Measurements from ENCODE around the gene MAP2K5.

The MAP2K5 gene

DNA sequence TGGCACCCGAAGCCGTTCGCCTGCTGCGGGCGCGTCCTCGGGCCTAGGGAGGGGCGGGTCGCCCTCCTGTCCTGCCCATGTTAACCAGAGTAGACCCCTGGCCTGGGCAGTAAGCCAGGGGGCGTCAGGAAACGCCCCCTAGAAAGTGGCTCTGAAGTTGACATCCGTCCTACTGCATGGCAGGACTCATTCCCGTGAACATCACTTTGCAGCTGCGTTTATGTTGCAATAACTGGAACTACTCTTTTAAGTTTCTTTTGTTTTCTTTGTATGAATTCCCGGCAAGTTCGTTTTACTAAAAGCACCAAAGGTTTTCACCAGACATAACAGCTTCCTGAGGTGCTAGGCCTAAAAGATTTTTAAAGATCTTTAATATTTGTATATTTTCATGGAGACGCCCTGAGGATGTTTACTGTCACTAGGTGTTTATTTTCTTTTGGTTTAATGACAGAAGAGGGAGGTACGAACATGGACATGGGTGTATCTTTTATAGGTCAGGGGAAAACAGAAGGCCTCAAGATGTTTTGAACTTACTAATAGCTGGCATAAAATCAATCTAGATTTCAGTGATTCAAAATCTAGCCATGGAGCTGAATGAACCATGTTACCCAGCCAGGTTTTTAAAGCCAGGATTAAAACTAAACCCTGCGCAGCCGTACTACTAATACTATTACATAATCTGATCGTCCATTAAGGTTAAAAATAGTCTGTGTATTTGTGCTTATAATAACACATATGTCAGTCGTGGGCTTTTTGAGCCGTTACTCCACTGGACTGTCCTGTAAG is 20.5 kb upstream of the MAP2K5 start:
- DNase-seq, result no peak

DNA sequence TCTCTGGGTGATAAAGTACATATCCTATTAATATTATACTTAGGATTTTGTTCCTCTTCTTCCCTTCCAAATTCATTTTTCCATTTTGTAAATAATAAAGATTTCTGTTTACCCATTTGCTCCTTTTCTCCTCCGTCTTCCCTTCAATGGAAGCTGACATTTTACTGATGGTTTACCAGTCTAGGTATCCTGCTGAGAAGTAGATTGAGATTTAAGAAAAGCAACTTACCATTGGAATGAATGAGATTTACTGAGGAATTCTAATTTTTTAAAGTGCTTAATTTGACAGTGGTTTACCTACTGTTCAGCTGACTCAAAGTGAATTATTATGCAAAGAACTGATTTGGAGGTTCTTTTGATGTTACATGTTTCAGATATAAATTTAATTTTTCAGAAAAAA is 19.2 kb upstream of the MAP2K5 start:
- no peak for DNase-seq

DNA sequence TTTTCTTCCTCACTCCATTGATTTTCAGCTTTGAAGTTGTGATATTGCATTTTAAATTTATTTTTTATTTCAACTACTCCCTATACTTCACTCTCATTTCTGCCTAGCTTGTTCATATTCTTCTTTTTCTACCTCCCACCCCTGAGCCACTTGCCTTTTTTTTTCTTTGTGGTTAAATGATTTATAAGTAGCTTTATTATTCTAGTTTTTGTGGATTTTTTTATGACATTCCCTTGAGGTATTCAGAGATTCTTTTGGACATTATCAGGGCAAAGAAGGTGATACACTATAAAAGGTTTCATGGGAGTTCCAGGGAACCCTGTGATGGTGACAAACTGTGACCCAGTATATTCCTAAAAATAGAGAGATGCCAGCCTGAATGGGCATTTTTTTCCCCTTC is 18.3 kb upstream of the MAP2K5 start:
- DNase-seq, result no peak

DNA sequence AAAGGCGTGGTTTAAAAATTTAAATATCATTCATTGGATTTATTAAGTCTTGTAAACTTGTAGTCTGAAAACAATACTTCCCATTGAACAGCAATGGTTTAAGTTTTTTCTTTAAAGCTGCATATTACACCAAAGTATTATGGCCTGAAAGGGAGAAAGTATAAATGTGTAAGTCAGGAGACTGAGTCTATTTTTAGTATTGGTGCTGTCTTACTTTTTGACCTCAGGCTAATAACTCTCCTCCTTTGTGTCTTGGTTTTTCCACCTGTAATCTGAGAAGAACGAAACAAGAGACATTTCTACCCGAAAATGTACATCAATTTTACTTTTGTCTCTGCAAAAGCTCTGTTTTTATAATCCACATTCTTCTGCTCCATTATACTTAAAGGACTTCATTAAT is 14.0 kb upstream of the MAP2K5 start:
- DNase-seq, result no peak

DNA sequence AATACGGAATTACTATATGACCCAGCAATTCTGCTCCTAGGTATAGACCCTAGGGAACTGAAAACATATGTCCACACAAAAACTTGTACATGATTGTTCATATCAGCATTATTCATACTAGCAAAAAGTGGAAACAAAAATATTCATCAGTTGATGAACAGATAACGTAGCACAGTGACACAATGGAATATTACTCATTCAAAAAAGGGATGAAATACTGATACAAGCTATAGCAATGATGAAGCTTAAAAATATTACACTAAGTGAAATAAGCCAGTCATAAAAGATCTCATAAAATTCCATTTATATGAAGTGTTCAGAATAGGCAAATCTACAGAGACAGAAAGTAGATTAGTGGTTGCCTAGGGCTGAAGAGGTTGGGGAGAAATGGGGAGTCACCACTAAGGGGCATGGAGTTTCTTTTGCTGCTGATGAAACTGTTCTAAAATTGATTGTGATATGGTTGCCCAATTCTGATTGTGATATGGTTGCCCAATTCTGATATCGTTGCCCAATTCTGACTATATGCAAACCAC is 11.1 kb upstream of the MAP2K5 start:
- DNase-seq, result no peak

DNA sequence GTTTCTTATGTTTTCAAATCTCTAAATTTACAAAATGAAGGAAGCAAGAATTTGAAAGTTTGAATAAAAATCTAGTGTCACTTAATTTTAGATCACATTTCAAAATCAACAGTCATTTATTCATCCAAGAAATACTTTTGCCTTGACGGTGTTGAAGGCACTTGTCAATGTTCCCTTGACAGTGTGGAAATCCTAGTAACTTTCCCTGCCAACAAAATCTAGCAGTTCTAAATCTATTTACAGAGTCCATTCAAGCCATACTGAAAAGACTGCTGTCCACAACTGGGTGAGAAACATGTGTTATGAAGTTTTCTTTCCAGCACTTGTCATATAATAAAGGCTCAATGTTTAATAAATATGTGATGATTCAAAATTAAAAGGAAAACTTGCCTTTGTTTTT is 8.6 kb upstream of the MAP2K5 start:
- DNase-seq, result no peak

DNA sequence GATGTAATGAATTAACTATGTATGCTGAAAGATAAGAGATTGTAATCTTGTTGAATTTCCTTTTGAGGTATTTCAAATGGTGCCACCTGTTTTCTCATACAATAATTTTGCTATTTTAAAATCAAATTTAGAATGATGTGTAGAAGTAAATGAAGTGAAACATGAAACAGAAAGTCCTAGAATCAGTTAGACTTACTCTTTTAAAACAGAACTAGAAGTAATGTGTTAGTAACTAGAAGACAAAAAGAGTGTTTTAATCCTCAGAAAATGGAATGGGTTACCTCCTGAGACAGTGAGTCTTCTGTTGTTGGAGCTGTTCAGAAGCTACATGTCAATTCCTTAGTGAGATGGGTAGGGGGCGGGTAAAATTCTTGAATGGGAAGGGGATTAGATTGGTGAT is 8.1 kb upstream of the MAP2K5 start:
- no peak for DNase-seq

DNA sequence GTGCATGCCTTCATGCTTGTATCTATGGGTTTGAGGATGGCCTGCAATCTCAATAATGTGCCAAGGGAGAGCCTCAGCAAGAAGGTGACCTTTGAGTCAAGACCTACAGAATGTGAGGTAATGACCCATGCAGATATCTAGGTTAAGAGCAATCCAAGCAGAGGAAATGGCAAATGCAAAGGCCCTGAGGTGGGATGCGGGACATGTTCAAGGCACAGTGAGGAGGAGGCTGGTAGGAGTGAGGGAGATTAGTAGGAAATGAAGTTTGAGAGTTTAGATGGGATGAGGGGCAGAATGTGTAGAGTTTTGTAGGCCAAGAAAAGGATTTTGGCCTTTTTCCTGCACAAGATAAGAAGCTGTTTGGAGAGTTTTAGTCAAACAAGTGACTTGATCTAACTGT is 4.7 kb upstream of the MAP2K5 start:
- no peak for DNase-seq

DNA sequence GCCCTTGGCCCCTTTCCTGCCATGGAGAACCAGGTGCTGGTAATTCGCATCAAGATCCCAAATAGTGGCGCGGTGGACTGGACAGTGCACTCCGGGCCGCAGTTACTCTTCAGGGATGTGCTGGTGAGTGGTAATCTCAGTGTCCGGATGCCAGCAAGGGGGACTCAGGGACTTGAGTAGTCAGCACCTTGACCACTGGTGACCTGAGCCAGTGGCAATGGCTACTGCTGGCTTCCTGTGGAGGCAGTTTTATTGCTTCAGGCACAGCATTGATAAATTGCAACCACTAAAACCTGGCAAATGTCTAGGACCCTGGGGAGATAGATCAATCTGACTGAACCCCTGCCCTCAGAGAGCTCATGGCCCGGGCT is 830 bp downstream of the MAP2K5 start:
- no peak for DNase-seq

DNA sequence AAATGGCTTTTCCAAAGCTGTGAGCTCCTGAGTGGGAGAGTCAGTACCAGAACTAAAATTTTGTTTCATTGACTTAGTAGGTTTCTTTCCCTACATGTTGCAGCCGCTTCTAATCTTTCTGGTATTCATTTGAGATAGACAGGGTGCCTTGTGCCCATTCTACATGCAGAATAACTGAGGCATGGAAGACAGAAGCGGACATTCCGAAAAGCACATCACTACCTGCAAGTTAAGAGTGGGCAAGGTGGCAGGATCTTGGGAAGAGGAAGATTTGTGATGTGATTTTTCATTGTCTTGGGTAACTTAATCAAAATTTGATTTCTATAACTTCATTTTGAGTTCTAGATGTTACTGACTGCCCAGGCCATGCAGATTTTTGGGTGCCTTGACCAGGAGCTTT is 2.0 kb downstream of the MAP2K5 start:
- no peak for DNase-seq

DNA sequence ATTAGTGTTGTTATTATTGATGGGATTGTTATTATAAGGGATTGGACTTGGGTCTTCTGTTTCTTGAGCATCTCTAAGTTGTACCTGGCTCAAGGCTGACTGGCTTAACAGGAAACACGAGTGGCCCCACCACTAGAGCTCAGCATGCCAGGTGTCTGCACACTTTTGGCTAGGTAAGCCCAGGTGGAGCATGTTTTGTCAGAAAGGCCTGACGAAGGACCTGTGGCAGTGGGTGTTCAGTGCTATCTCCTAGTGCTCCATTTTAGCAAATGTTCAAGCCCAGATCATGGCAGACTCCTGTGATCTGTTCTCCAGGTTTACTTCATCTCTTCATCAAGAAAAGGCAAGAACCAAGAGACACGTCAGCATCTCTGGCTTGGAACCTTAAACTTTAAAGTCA is 3.4 kb downstream of the MAP2K5 start:
- DNase-seq, result no peak

DNA sequence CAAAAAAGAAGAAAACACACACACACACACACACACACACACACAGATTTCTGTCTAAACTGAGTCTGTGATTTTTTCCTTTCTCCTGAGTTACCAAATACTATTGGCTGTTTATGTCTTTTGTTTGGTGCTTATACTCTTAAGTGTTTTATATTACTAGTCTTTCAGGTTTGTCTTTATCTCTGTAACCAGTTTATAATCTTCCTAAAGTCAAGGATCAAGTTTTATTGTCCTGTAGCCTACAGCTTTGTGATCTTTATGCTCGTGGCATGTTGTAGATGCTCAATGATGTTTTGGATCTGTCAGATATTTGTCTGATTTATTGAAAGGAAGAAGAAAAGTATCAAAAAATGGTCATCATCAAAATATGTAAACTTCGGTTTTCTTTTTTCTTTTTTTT is 4.6 kb downstream of the MAP2K5 start:
- DNase-seq, result no peak

DNA sequence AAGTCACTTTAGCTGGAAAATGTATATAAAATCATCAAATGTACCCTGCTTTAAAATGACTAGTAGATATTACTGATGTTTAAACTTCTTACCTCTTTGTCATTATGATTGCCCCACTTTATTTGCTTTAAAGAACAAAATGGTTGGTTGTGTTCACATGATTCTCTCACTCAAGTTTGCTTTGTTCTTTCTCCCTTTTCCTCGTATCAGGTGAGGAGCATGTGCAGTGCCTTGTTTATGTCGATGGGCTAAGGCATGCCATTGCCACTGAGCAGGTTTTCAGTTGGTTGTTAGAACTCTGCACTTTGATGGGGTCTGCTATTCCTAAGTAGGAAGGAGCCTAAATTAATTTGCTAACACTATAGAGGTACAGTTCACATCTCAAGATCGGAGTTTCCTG is 5.3 kb downstream of the MAP2K5 start:
- no peak for DNase-seq

DNA sequence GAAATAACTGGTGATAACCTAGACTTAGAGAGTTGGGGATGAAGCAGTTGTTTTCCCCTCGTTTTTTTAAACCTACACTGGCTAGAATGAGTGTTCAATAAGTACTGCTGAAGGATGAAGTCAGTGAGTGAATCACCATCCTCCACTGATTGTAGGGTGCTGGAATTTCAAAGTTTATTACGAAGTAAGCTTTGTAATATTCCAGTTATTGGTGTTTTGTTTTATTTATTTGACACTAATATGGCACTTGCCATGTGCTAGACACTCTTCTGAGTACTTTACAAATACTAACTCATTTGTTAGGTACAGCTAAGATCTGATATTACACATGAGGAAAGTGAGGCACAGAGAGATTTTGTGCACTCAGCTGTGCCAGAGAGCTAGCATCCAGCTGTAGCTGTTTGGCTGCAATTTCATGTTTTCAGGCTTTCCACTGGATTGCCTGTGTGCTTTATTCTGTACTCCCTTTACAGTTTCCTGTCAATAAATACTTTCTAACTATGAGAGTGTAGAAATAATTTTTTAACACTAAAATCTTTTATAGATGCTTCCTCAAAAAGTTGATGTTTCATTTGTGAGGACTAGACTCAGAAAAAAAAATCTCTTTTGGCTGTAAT is 5.8 kb downstream of the MAP2K5 start:
- DNase-seq, result no peak

DNA sequence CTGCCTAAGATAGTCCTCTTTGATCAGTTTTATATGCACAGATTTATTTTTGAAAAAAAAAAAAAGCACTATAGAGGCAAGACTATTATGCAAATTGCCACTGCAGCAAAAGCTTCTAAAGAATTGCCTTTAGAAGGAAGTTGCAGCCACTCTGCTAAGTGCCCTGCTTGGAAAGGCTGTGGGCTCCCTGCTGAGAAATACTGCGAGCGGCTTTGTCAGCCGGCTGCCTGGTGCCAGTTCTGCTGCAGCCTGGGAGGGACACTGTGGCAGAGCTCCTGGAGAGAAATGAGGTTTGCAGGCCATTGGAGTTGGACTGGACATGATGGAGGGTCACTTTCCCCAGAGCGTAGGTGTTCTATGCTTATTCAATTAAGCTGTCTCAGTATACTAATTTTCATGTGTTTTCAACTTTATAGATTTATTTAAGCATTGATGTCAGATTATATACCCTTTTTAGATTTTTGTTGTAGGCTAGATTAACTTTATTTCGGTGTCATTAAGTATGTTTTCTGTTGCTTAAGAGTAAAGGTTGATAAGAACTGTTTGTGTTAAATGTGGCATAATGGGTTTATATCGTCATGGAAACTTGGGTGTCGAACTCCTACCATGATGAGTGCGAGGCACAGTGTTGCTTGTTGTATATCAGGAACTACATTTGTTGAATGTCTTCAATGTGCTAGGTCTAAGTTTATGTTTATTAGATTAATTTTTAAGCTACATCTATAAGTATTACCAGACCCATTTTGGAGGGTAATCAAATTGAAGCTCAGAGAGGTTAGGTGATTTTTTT is 6.6 kb downstream of the MAP2K5 start:
- DNase-seq, result peak; percentile 20

DNA sequence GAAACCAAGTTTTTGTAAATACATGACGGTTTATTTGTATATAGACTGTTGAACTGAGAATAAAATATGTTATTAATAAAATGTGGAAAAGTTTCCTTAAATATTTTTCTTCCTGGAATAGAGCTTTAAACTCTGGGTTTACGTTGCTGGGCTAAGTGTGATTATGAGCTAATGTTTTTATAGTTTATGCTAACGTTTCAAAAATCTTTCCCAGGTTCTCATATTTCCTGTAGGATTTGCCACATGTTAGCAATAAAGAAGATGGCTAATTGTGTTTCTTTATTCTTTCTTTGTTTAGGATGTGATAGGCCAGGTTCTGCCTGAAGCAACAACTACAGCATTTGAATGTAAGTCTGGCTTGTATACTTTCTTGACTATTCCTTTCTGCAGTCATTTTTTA is 7.2 kb downstream of the MAP2K5 start:
- no peak for DNase-seq

DNA sequence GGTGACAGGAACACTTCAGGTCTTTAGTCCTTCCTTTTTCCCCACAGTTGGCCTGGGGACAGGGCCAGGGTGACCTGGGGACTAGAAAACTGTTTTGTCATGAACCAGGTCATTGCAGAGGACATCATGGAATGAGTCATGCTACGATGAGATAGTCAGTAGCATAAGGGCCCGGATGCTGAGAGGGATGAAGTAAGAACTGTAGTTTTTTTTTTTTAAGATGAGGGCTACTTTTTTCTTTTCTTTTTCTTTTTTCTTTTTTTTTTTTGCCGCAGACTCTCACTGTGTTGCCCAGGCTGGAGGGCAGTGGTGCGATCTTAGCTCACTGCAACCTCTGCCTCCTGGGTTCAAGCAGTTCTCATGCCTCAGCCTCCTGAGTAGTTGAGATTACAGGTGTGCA is 8.0 kb downstream of the MAP2K5 start:
- no peak for DNase-seq

DNA sequence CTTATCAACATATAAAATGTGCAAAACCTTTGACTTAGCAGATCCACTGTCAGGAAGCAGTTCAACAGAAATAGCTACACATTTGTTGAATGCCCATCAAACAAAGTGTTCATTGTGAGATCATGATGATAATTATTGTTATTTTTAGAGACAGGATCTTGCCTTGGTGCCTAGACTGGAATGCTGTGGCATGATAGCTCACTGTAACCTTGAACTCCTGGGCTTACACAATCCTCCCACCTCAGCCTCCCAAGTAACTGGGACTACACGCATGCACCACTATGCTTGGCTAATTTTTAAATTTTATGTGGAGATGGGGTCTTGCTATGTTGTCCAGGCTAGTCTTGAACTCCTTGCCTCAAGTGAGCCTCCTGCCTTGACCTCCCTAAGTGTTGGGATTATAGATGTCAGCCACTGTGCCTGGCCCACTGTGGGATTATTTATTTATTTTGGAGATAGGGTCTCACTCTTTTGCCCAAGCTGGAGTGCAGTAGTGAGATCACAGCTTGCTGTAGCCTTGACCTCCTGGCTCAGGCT is 8.8 kb downstream of the MAP2K5 start:
- no peak for DNase-seq

DNA sequence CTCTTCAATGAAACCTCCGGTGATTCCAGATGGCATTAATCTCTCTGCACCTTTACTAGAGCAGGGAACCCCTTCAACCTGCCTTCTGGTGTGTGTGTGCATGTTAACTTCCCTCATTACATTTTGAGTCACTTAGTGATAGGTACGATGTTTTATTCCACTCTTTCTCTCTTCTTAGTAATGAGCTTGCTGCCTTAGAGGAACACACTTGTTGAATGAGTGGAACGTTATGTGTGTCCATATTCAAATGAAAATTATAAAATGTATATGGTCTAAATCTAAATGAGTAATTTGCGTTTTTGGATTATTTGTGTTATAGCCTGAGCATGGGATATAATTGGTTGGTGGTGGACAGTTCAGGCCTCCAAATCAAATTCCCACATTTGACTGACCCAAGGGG is 12.1 kb downstream of the MAP2K5 start:
- no peak for DNase-seq

DNA sequence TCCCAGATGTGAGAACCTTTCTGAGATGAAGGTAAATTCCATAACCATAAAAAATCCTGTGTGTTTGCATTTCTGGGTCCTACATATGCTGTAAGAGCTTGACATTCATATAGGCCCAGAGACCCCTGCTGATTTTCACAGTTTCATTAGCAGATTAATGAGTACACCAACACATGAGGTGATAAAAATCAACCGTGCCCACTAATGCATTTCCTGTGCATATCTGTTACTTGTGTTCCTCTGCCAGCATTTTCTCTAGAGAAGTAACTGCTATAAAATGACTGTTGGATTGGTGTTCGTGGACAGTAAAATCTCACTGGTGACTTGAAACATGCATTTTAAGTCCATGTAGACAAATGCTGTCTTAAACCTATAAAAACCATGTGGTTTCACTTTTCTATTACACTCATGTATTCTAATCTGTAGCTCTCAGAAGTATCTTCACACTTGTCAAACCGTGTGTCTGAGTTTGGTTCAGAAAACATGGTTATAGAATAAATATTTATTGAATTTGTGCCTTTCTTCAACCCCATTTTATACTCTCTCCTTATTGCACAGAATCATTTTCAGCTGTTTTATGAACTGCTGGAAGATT is 14.6 kb downstream of the MAP2K5 start:
- DNase-seq, result no peak

DNA sequence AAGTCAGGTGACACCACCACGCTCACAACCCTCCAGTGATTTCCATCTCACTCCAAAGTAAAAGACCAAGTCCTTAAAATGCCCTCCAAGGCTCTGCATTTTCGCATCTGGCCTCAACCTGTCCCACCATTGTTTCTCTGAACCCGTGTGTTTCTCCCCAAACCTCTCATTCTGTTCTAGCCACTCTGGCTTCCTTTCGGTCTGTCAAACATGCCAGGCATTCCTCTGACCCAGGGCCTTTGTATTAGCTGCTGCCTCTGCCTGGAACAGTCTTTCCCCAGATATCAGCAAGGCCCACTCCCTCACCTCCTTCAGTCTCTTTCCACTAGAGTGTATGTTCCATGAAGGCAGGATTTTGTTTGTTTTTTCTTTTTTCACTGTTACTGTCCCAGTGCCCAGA is 16.0 kb downstream of the MAP2K5 start:
- no peak for DNase-seq

DNA sequence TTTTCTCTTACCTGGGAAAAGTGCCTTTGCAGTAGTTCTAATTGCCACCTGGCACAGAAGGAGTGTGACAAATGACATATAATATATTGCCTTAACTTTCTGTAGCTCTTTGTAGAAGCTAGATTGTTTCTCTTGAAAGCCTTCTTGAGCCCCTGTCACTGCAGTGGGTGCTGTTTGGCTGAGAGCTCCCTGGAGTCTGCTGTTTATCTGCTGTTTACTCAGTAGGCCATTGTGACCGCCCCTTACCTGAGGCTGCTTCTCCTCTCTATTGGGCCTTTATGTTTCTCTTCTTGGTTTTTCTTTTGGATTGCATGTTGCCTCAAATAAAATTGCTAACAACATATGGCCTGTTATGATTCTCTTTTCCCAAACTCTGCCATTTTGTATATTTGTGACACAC is 16.7 kb downstream of the MAP2K5 start:
- no peak for DNase-seq

DNA sequence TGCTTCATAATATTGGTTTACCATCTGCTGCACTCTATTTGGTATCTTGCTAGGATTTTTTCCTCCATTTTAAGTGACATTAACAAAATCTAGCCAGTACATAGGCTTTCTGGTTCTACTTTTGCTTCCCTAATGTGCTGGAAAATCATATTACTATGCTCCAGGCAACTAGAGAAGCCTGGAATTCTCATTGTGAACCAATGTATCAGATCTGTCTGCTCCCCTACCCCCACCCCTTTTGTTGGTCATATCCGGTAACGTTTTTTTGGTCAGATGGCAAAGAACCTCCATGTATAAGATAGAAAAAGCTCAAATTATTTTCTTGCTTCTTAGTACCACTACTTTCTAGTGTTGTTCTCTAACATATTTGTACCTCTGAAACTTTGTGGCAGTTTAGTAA is 17.1 kb downstream of the MAP2K5 start:
- DNase-seq, result no peak
